HG02884 (cell line): Measurements from ENCODE around the gene TEN1.

Experiments
- ATAC-seq: cut with Tn5 transposase; IDR thresholded peaks from one replicate; pipeline ENCODE4 v1.9.1; 2021; ENCODE audit warnings: mild to moderate bottlenecking, moderate library complexity; ENCODE audit not compliant: unreplicated experiment

The TEN1 gene

DNA sequence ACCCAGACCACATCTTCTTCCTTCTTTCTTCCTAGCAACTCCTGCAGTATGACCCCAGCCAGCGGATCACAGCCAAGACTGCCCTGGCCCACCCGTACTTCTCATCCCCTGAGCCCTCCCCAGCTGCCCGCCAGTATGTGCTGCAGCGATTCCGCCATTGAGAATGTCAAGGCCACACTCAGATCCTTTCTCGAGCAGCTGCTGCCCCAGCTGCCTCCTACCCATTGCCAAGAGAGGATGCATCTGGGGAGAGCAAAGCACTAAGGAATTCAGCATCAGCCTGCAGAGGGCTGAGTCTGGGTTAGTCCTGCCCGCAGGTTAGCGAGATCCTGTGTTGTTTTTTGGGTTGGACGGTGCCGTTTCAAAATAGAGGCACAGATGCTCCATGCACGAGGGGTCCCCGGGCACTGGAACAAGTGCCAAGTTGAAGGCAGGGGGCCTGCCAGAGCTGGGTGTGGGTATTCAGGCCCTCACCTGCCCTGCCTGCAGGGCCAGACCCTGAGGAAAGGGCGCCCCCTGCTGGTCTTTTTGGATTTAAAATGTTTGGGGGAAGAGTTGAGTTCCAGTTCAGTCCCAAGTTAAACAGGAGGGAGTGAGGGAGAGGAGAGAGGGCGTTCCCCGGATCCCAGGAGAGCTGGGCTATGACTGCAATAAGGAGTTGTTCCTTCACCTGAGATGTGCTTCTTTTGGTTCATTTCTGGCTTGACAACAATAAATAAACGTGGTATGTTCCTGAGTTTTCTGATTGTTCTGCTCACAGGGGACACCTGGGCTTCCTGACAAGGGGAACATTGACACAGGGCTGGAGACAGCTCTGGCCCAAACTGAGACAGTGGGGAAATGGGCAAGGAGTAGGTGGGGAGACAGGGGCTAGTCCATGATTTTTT, 26.5 kb downstream of the TEN1 start:
- no peak for ATAC-seq

DNA sequence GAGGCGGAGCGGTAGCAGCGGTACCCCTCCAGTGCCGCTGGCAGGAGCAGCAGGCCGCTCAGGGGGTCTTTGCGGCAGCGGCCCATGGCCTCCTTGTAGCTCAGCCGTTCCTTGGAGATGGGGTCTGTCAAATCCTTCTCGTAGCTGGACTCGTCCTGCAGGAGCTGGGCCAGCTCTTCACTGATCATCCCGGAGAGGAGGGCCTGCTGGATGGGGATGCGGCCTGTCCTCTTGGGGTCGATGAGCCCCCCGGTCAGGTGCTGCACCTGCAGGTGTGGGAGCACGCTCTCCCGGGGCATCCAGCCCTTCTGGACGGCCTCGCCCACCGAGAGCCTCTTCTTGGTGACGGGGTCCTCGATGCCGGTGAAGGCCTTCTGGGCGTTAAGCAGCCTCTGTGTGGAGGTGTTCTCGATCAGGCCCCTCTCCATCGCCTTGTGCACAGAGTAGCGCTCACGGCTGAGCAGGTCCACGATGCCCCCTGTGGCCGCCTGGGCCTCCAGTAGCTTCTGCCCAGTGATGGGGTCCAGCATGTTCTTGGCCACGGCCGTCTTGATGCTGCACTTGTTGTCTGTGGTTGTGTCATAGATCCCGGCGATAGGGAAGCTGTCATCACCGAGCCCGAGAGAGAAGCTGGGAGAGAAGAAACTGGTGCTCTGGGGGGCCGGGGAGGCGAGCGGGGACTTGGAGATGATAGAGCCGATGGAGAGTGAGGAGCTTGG, 28.2 kb downstream of the TEN1 start:
- no peak for ATAC-seq

DNA sequence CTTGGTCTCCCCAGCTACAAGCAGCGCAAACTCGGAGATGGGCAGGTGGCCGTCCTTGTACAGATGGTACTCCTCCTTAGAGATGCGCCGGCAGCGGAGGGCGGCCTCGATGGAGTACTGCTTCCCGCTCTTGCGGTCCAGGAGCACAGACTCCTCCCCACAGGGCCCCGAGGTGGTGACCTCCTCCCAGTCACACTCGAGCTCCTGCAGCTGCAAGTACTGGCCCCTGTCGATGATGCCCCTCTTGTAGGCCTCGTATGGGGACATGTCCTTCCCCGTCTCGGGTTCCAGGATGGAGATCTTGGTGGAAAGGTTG, 28.8 kb downstream of the TEN1 start:
- ATAC-seq, result no peak

DNA sequence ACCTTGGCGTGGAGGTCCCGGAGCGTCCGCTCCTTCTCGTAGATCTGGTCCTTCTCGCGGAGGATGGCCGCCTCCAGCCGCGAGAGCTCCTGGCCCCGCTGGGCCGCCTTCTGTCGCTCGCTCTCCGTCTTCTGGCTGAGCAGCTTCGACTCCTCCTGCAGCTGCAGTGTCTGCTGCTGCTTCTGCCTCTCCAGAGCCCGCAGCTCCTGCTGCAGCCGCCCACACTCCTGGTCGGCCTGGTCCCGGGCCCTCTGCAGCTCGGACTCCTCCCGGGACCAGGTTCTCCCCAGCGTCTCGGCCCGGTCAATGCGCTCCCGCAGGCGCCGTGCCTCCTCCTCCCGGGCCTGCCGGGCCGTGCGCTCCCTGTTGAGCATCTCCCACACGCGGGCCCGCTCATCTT, 29.2 kb downstream of the TEN1 start:
- no peak for ATAC-seq

DNA sequence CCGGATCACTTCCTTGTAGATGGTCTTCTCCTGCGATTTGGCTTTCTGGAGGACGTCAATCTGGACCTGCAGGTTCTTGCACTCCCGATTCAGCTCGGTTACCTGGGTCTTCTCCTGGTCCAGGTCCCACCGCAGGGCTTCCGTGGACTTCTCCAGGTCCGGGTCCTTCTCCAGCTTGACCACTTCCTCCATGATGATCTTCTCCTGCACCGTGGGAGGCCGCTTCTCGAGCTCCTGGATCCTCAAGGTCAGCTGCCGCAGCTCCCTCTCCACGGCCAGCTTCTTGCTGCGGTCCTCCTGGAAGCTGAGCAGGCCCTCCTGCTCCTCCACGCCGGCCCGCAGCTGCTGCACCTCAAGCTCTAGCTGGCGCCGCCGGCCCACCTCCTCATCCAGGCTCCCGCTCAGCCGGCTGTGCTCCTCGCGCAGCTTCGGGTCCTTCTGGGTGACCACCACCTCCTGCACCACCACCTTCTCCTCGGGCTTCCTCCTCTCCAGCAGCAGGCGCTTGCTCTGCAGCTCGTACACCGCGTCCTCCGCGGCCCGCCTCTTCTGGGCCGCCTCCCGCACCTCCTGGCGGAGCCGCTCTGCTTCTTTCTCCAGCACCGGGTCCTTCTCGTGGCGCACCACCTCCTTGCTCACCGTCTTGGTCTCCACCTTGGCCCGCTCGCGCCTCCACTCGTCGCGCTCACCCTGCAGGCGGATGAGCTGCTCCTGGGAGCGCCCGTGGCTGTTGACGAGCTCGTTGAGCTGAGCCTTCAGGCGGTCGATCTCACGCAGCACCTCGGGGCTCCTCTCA, 29.8 kb downstream of the TEN1 start:
- ATAC-seq, result no peak

DNA sequence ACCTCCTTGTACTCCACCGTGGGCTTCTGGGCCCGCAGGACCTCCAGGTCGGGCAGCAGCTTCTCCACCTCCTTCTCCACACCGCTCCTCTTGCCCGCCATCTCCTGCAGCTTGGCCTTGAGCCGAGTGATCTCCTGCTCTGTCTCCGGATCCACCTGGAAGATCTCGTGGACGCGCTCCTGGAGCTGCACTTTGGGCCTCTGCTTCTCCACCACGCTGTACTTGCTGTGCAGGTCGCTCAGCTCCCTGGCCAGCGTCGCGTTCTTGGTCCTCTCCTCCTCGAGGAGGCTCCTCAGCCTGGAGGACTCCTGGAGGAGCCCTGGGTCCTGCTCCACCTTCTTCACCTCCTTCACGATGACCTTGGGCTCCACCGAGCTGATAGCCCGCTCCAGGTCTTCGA, 30.4 kb downstream of the TEN1 start:
- ATAC-seq, result no peak

DNA sequence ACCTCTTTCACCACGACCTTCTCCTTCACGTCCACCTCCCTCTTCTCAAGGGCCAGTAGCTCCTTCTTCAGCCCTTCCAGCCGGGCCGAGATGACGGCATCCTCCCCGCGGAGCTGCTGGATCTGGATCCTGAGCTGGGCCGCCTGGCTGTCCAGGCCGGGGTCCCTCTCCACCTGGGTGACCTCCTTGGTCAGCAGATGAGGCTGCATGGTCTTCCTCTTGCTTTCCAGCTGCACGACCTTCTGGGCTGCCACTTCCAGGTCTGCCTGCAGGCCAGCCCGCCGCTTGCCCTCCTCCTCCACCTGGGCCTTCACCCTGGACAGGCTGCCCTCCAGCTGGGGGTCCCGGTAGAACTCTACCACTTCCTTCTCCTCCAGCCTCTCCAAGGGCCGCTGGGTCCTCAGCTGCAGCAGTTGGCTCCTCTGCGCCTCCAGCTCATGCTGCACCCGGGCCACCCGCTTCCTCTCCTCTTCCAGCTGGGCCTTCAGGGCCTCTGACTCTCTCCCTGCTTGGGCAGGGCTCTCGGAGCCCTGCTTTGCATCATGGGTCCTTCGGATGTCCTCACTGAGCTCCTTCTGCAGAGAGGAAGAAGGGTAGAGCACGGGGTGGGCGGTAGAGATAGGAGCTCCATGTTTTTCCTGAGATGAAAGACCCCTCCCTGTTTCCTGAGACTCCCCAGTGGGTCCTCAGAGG, 31.1 kb downstream of the TEN1 start:
- no peak for ATAC-seq

DNA sequence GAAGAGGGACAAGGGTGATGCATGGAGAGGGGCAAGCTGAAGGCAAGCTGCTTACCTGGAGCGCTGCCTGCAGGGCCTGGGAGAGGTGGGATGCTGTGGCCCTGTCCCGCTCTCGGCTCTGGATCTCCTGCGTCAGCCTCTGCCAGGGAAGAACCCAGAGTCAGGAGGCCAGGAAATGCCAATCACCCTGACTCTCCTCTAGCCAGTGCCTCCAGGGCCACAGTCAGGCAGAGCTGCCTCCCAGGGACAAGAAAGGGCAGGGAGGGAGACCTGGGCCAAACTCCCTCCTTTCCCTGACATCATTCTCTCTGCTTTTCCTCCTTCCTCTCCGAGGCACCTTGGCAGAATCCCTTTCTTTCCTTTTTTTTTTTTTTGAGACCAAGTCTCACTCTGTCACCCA, 32.9 kb downstream of the TEN1 start:
- ATAC-seq, result no peak

DNA sequence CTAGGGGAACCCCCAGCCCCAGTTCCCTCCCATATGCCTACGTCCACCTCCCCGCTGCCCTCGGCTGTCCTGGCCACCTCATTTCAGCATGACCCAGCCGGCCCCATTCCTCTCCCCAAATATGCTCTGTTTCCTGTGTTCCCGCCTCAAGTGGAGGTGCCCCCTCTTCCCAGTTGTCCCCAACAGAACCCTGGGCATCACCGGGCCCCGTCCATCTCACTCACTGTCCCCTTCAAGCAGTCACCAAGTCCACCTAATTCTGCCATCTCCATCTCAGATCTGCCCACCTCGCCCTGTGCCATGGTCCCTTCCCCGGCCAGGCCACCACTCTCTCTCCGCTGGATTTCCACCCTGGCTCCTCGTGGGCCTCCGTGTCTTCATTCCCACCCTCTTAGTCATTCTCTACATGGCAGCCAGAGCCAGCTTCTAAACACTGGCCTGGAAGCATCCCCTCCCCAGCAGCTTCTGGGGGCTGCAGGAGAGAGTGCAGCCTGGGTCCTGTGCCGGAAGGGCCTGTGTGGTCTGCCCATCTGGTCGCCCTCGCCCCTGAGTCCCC, 34.4 kb downstream of the TEN1 start:
- no peak for ATAC-seq

DNA sequence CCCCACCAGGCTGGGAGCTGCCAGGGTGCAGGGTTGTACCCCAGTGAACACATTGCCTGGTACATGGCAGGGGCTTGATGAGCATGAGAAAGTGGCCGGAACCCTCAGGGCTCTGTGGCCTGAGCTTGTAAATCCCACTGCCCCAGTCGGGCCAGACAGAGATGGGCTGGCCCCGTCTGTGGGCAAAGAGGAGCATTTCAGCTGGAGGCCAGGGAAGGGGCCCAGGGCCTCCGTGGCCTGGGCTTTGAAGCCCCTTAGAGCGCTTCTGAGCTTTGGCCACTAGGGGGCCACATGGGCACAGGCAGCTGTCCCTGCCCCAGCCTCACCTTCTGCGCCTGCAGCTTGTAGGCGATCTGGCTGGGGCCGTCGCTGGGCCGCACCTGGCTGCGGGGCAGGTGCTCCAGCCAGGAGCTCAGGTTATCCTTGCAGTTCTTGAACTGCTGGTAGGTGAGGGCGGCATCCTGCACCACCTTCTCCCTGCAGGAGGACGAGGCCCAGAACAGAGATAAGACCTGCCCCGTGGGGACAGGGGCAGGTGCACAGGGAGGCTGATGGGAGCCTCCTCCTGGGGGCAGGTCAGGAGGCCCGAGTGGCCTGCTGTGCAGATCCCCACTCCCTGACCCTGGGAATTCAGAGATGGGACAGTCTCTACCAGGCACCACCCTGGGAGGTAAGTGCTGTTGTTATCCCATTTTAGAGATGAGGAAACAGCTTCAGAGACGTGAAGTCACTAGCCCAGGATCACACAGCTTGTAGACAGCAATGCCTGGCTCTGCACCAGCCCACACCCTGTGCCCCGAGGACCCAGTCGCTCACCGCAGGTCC, 35.3 kb downstream of the TEN1 start:
- ATAC-seq, result no peak

DNA sequence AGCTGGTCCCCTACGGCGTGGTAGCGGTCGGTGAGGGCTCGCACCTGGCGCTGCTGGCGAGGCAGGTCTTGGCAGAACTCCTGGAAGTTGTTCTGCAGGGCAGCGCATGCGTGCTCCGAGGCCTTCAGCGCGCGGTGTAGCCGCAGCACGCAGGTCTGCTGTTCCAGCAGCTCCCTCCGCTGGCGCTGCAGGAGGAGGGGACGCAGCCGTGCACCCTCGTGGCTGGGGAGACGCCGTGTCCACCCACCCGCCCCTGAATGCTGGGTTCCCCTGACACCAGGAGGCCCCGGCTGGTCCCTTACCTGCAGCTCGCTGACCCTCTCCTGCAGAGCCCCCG, 35.9 kb downstream of the TEN1 start:
- ATAC-seq, result no peak

DNA sequence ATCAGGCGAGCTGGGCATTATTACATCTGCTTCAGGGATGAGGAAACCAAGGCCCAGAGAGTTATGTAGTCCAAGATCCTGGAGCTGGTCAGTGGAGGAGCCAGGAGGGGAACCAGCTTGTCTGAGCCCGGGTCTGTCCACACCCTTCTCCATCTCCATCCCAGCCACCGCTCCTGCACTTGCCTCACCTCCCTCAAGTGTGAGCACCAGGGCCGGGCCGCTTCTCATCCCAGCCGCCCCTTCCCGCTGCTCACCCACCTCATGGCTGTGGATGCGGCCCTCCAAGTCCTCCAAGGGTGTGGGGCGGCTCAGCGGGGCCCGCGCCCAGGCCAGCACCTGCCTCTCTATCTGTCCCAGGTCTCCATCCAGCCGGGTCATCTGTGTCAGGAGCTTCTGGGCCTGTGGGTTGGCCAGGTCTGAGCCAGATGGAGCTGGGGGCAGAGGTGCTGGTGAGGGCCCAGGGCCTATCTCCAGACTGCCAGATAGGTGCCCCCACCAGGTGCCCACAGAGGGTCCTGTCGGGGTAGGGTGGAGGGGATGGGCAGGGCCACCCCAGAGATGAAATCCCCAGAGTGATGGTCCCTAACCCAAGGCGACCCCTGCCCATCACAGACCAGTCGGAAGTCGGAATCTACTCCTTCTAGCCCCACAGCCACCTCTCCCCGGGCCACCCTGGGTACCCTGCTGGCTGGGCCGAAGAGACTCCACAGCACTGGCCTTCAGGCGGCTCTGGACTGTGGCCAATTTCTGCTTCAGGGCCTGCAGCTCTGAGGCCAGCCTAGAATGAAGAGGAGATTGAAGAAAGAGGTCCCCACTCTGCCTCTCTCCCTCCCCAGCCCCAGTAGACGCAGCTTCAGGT, 38.7 kb downstream of the TEN1 start:
- no peak for ATAC-seq

DNA sequence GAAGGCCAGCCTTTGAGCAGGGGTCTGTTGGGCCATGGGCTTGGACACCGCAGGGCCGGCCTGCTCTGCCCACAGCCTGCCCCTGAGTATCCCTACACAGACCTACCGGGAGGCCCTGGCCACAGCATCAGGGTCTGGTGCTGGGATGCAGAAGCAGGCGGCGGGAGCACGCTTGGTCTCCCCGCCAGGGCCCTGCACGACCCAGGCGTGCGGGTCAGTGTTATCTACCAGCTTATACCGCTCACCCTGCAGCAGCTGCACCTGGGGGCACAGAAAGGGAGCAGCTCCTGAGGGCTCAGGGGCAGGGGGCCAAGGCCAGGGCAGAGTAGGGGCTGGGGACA, 39.3 kb downstream of the TEN1 start:
- ATAC-seq, result no peak

DNA sequence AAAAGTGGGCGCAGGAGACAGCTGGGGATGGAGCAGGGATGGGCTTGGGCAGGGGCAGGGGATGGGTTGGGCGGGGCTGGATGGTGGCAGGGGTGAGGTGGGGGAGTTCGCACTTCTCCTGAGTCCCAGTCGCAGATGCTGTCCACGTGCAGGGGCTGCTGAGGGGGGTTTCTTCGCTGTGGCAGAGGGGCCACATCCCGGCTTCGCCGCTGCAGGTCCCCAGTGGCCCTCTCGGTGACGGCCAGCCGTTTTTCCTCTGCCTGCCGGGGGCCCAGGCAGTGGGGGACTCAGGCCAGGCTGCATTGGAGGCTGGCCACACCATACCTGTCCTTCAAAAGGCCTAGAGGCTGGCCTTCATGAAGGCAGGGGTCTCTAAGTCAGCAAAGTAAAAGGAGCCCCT, 39.8 kb downstream of the TEN1 start:
- no peak for ATAC-seq

DNA sequence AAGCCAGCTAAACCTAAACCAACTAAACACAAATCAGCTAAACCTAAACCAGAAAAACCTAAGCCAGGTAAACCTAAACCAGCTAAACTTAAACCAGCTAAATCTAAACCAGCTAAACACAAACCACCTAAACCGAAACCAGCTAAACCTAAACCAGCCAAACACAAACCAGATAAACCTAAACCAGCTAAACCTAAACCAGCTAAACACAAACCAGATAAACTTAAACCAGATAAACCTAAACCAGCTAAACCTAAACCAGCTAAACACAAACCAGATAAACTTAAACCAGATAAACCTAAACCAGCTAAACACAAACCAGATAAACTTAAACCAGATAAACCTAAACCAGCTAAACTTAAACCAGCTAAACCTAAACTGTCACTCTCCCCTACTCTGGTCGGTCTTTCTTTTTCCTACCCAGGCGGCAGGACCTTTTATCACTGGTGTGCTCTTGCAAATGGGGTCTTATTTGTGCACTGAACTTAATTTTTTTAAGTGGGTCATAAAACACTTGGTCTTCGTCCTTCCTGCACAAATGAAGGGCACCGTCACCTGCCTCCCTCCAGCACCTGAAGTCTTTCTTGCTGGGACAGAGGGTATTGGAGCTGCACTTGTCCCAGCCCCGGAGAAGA, 40.9 kb downstream of the TEN1 start:
- ATAC-seq, result no peak

DNA sequence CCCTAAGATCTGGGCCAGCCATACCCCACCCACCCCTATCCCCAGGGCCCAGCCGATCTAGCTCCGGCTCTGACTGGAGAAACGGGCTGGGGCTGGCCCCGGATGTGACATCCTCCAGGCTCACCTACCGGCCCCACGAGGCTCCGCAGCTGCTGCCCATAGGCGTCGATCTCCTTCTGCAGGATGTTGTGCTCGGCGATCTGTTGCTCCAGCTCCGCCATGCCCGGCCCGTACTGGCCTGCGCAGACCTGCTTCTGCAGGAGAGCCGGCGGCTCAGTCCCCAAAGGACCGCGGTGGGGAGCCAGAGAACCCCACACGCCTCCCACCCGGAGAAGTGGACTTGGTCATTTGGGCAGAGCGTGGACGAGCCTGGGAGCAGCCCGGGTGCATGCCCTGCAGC, 43.2 kb downstream of the TEN1 start:
- ATAC-seq, result no peak

DNA sequence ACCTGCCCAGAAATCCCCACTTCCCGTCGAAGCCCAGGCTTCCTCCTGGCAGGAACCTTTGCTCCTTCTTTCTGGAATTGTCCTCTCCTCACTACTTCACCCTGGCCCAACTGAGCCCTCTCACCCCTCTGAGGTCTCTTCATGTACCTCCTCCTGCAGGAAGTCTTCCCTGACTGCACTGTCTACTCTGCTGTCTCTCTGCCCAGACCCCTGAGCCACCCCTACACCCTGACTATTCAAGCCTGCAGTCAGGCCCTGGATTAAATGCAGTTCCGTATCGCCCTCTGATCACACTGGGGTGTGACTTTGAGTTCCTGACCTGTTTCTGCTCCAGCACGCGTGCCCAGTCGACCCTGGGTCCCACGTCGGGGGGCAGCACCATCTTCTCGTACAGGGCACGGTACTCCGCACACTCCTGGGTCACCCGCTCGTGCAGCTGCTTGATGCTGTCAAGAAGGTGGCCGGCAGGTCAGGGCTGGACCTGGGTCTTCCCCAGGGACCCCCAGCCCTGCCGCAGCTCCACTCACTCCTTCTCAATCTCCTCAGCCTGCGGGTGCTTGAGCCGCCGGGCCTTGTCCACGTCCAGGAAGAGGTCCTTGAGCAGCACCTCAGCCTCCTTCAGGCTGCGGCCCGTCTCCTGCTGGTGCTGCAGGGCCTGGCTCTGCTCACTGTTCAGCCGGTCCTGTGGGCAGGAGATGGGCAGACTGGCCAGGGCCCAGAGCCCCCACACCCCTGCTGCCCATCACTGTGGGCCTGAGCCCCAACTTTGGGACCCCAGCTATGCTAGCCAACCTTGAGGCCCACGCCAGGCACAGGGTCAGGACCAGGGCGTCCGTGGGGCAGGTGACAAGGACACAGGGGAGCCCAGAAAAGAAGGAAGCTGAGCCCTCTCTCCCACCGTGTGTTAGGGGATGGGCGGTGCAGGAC, 44.2 kb downstream of the TEN1 start:
- no peak for ATAC-seq

DNA sequence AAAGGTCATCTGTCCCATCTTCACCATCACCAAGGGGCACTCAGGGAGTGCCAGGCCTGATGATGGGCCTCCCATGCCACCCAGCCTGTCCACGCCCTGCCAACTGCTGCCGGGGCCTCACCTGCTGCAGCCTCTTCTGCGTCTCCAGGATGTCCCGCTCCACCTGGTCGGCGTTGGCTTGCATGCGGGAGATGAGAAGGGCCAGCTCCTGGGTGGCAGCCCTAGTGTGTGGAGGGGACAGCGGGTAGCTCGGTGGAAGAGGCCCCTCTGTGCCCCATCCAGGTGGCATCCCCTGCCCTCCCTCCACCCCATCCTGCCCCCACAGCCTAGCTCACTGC, 44.8 kb downstream of the TEN1 start:
- no peak for ATAC-seq
